Thyroid gland (tissue), 4 donors: Measurements from ENCODE around the gene GNE. TPM values are rescaled to one million over a fixed set of nuclear protein-coding genes. Genes with fewer than 3 reads are reported as not detected.

Experiments
- DNase-seq, 2 donors: peaks; one replicate each; pipeline ENCODE4 v3.0.0-alpha.2; 2019
- H3K27ac ChIP-seq, 3 donors: fragments of 200-600 bp; sonication (generic); 1 replicate in 2 of 3; 2 replicates in 1 of 3; pipeline ENCODE4 v1.5.1; 2016 to 2019; ENCODE audit warnings: mild to moderate bottlenecking in 1 of 3, moderate library complexity in 1 of 3
- H3K27me3 ChIP-seq: fragments of 200-600 bp; sonication (generic); one replicate; pipeline ENCODE4 v1.5.1; 2019
- H3K36me3 ChIP-seq, 2 donors: fragments of 200-600 bp; sonication (generic); one replicate each; pipeline ENCODE4 v1.5.1; 2016 to 2019
- H3K4me1 ChIP-seq, 2 donors: fragments of 200-600 bp; sonication (generic); one replicate each; pipeline ENCODE4 v1.5.1; 2017 to 2019
- H3K4me3 ChIP-seq, 3 donors: fragments of 200-600 bp; sonication (generic); replicated peaks in 1 of 3; 1 replicate in 2 of 3; 2 replicates in 1 of 3; pipeline ENCODE4 v1.5.1; 2016; ENCODE audit warnings: mild to moderate bottlenecking in 1 of 3
- H3K9me3 ChIP-seq: fragments of 200-600 bp; sonication (generic); one replicate; pipeline ENCODE4 v1.5.1; 2017
- CTCF ChIP-seq, 6 experiments: fragments of 200-600 bp in 3 of 6; fragments of 450-650 bp in 3 of 6; sonication (generic) in 3 of 6; IDR thresholded peaks; one replicate each; pipeline ENCODE4 v1.5.1; 2016 to 2019; ENCODE audit warnings: antibody characterized with exemption in 6 of 6, mild to moderate bottlenecking in 2 of 6, inconsistent platforms in 1 of 6, moderate library complexity in 1 of 6
- POLR2A ChIP-seq, 2 donors: fragments of 450-650 bp; IDR thresholded peaks; one replicate each; pipeline ENCODE4 v1.6.1; 2017; ENCODE audit warnings: antibody characterized with exemption in 2 of 2, mild to moderate bottlenecking in 2 of 2, moderate library complexity in 1 of 2
- WGBS, 2 donors: methylation state at CpG; one replicate each; pipeline ENCODE4 v1.1.5; 2017; 5-methylcytosine and 5-hydroxymethylcytosine counted together
- intact Hi-C: fragments of 100-400 bp; cut with DNase I; formaldehyde crosslinking; loops from one replicate; pipeline ENCODE4 v1.15.1; 2023
- total RNA-seq, 4 donors: library from RNA; depleted of rRNA; stranded (reverse); fragments of >200 nt; gene quantifications; one replicate each; pipeline ENCODE4 v1.2.3, GENCODE V29; 2016

GNE gene
- total RNA-seq, 4 donors from 2014 or later, result 15.0 to 24.3 (median 16.1) TPM

GRCh38 chr9:36213989-36214388, 44.3 kb downstream of the GNE start:
- intact Hi-C loops, result no loop called here
- no peaks in the 10 kb centered on the region for H3K27me3 ChIP-seq
- DNase-seq, result no peak
- H3K27ac ChIP-seq, result no peak overlapping the region
- H3K9me3 ChIP-seq, result no peaks in the 10 kb centered on the region
- peaks cover 25 to 33% of the 10 kb centered on the region in 2 donors for H3K36me3 ChIP-seq
- 74 to 78% methylated on average over 4 of the region's 4 CpGs for WGBS, 2 donors
- no peak for TF ChIP-seq POLR2A (IDR thresholded peaks at IDR 0.05)
- no peak for TF ChIP-seq CTCF (IDR thresholded peaks at IDR 0.05)
- no peak overlapping the region for H3K4me3 ChIP-seq
- H3K4me1 ChIP-seq, result peaks cover 7 to 14% of the 10 kb centered on the region in 2 donors

- intact Hi-C loops, result no loop called here
- TF ChIP-seq POLR2A (IDR thresholded peaks at IDR 0.05) (no peak), CTCF (IDR thresholded peaks at IDR 0.05) (no peak)
- Histone ChIP-seq H3K27ac (no peak overlapping the region), H3K4me3 (no peak overlapping the region), H3K36me3 (peaks cover 18 to 36% of the 10 kb centered on the region in 2 donors), H3K4me1 (peaks cover 7 to 15% of the 10 kb centered on the region in 2 donors), H3K9me3 (no peaks in the 10 kb centered on the region), H3K27me3 (no peaks in the 10 kb centered on the region)
- DNase-seq, result no peak
- 90% methylated on average over 4 of the region's 4 CpGs for WGBS, 2 donors
These were observed 44.9 kb downstream of the GNE start for GRCh38 chr9:36213387-36213786.

- TF ChIP-seq CTCF (IDR thresholded peaks at IDR 0.05) (no peak), POLR2A (IDR thresholded peaks at IDR 0.05) (no peak)
- Histone ChIP-seq H3K27ac (no peak overlapping the region), H3K4me1 (peaks cover 0 to 21% of the 10 kb centered on the region in 2 donors), H3K36me3 (peaks cover 28 to 34% of the 10 kb centered on the region in 2 donors), H3K4me3 (no peak overlapping the region), H3K9me3 (no peaks in the 10 kb centered on the region), H3K27me3 (no peaks in the 10 kb centered on the region)
- no peak for DNase-seq
- 75 to 83% methylated on average over 7 of the region's 7 CpGs for WGBS, 2 donors
- intact Hi-C loops, result no loop called here
These were observed 46.7 kb downstream of the GNE start for GRCh38 chr9:36211510-36211909.

- H3K4me1 ChIP-seq, result peaks cover 0 to 21% of the 10 kb centered on the region in 2 donors
- 86 to 88% methylated on average over 8 of the region's 8 CpGs for WGBS, 2 donors
These were observed 47.5 kb downstream of the GNE start for GRCh38 chr9:36210722-36211121.

More at GRCh38 chr9:36210722-36211121, 47.5 kb downstream of the GNE start:
- DNase-seq, result no peak
- TF ChIP-seq POLR2A (IDR thresholded peaks at IDR 0.05) (no peak), CTCF (IDR thresholded peaks at IDR 0.05) (no peak)
- Histone ChIP-seq H3K9me3 (no peaks in the 10 kb centered on the region), H3K27ac (no peak overlapping the region), H3K27me3 (no peaks in the 10 kb centered on the region), H3K4me3 (no peak overlapping the region), H3K36me3 (peaks cover 35 to 42% of the 10 kb centered on the region in 2 donors)
- intact Hi-C loops, result no loop called here
